Measurements from ENCODE around the gene NFILZ. TPM values are rescaled to one million over a fixed set of nuclear protein-coding genes. Genes with fewer than 3 reads are reported as not detected.
"Not testable (repeated sequence)": the region's sequence is repeated elsewhere in the genome, so short reads cannot be mapped to it uniquely, and the experiment has no call there.

The NFILZ gene
- polyA plus RNA-seq, 1 donor = not detected

- peak; percentile 60 for DNase-seq
Measured at GRCh38 chr19:8611877-8612806, 18.3 kb upstream of the NFILZ start.

GRCh38 chr19:8612807-8613171 lies 17.6 kb upstream of the NFILZ start:
- DNase-seq = no peak

- DNase-seq = no peak
Measured at GRCh38 chr19:8614455-8614854, 16.0 kb upstream of the NFILZ start.

GRCh38 chr19:8615024-8615423 lies 15.4 kb upstream of the NFILZ start:
- DNase-seq = no peak

- peak; percentile 40 for DNase-seq
Measured at GRCh38 chr19:8615813-8616596, 14.4 kb upstream of the NFILZ start.

- DNase-seq = no peak
Measured at GRCh38 chr19:8616861-8617260, 13.6 kb upstream of the NFILZ start.

- DNase-seq = not testable (repeated sequence)
Measured at GRCh38 chr19:8617325-8617724, 13.1 kb upstream of the NFILZ start.

GRCh38 chr19:8617984-8618383 lies 12.4 kb upstream of the NFILZ start:
- DNase-seq = no peak

- no peak for DNase-seq
Measured at GRCh38 chr19:8618751-8619150, 11.7 kb upstream of the NFILZ start.

- DNase-seq = not testable (repeated sequence)
Measured at GRCh38 chr19:8622886-8623285, 7.5 kb upstream of the NFILZ start.

- no peak for DNase-seq
Measured at GRCh38 chr19:8626842-8627241, 3.6 kb upstream of the NFILZ start.

- DNase-seq = no peak
Measured at GRCh38 chr19:8629184-8629583, 1.2 kb upstream of the NFILZ start.

- no peak for DNase-seq
Measured at GRCh38 chr19:8630796-8631424, 477 bp downstream of the NFILZ start.

- no peak for DNase-seq
Measured at GRCh38 chr19:8631425-8631819, 989 bp downstream of the NFILZ start.

- no peak for DNase-seq
Measured at GRCh38 chr19:8635422-8635821, 5.0 kb downstream of the NFILZ start.

- DNase-seq = not testable (repeated sequence)
Measured at GRCh38 chr19:8637070-8637469, 6.6 kb downstream of the NFILZ start.

GRCh38 chr19:8638078-8638619 lies 7.7 kb downstream of the NFILZ start:
- DNase-seq = no peak

GRCh38 chr19:8639821-8640401 lies 9.5 kb downstream of the NFILZ start:
- no peak for DNase-seq

- DNase-seq = no peak
Measured at GRCh38 chr19:8640402-8641004, 10.1 kb downstream of the NFILZ start.

- no peak for DNase-seq
Measured at GRCh38 chr19:8641221-8641907, 10.9 kb downstream of the NFILZ start.

- DNase-seq = peak; percentile 34
Measured at GRCh38 chr19:8641908-8642547, 11.6 kb downstream of the NFILZ start.

Measured in hindlimb muscle (tissue), 1 donor.